HAP-1 (cell line): ENCODE results near the gene ACOT8.
A peak's percentile ranks its signal among the peaks of the same experiment; 100 is the strongest.
"Not testable (repeated sequence)": the region's sequence is repeated elsewhere in the genome, so short reads cannot be mapped to it uniquely, and the experiment has no call there.

Source experiments
- DNase-seq, 2 experiments: peaks; one replicate each; pipeline ENCODE4 v3.0.0-alpha.2; 2016 to 2020; ENCODE audit warnings: low spot score in 2 of 2
- H3K27me3 ChIP-seq: fragments of 250-450 bp; sonication (Bioruptor Pico); 2 replicates; pipeline ENCODE4 v1.5.1; 2020; ENCODE audit warnings: low read depth, mild to moderate bottlenecking, moderate library complexity
- H3K36me3 ChIP-seq: fragments of 250-450 bp; sonication (Bioruptor Pico); replicated peaks from 2 replicates; pipeline ENCODE4 v1.5.1; 2020; ENCODE audit warnings: mild to moderate bottlenecking
- H3K4me1 ChIP-seq: fragments of 250-450 bp; sonication (Bioruptor Pico); 2 replicates; pipeline ENCODE4 v1.5.1; 2020; ENCODE audit warnings: mild to moderate bottlenecking
- H3K4me3 ChIP-seq: fragments of 250-450 bp; sonication (Bioruptor Pico); 2 replicates; pipeline ENCODE4 v1.5.1; 2020; ENCODE audit warnings: mild to moderate bottlenecking, moderate library complexity
- H3K9me3 ChIP-seq: fragments of 250-450 bp; sonication (Bioruptor Pico); 2 replicates; pipeline ENCODE4 v1.5.1; 2020; ENCODE audit warnings: mild to moderate bottlenecking, moderate library complexity
- in situ Hi-C: fragments of 300-500 bp; cut with MboI; formaldehyde crosslinking; loops from 3 replicates; pipeline ENCODE4 v1.14.3; 2020; ENCODE audit warnings: low sequenced_read_pairs, inconsistent platforms, mixed read lengths

The ACOT8 gene

DNA sequence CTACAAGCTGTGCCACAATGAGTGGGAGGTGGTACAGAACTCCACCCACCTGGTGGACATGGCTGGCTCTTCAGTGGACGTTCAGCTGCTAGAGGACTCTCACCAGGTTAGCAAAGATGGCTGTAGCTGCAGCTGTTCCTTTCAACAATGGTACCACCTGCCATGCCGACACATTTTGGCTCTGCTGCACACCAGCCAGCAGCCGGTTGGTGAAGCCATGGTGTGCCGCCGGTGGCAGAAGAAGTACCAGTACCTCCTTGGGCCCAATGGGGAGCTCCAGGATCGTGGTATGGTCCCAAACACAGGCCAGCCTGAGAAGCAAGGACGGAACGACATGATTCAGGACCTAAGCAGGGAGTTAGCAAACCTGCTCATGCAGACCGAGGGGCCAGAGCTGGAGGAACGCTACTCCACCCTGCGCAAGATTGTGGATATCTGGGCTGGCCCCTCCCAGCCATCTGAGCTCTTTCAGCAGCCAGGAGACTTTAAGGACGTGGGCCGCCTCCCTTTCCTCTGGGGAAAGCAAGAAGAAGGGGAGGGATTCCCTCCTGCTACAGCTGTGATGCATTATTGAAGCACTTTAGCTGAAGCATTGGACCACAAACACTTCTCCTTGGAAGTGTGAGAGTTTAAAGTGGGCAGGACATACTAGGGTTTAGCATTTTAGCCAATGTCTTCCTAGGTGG is 21.0 kb upstream of the ACOT8 start:
- H3K4me3 ChIP-seq: no peak overlapping the region
- no peaks in the 10 kb centered on the region for H3K27me3 ChIP-seq
- in situ Hi-C loops: no loop called here
- DNase-seq: no peak
- peaks cover 14% of the 10 kb centered on the region for H3K36me3 ChIP-seq
- no peaks in the 10 kb centered on the region for H3K9me3 ChIP-seq
- no peaks in the 10 kb centered on the region for H3K4me1 ChIP-seq

DNA sequence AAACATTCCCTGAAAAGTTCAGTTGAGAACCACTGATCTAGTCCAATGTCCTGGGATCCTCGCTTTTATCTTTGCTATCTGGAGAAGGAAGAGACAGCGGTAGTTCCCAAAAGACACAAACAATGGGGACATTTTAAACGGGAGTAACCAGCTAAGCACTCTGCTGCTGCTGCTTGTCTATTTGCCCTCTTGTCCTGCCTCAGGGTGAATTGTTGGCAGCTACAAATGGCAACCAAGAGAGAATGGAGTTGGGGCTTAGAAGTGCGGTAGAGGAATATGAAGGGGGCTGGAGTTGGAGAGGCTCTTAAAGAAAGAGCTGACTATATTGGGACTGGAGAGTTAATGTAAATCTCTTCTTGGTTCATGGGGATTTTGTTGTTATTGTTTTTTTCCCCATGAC is 17.4 kb upstream of the ACOT8 start:
- DNase-seq: no peak

DNA sequence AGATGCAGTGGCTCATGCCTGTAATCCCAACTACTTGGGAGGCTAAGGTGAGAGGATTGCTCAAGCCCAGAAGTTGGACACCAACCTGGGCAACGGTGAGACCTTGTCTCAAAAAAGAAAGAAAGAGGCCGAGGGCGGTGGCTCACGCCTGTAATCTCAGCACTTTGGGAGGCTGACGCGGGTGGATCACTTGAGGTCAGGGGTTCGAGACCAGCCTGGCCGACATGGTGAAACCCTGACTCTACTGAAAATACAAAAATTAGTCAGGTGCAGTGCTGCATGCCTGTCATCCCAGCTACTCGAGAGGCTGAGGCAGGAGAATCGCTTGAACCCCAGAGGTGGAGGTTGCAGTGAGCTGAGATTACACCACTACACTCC is 16.9 kb upstream of the ACOT8 start:
- H3K4me1 ChIP-seq, DNase-seq, H3K27me3 ChIP-seq, H3K4me3 ChIP-seq, in situ Hi-C loops, H3K9me3 ChIP-seq, H3K36me3 ChIP-seq: not testable (repeated sequence)

More for the DNA sequence above, 17.4 kb upstream of the ACOT8 start:
- H3K4me3 ChIP-seq: no peak overlapping the region
- H3K9me3 ChIP-seq: no peaks in the 10 kb centered on the region
- H3K4me1 ChIP-seq: no peaks in the 10 kb centered on the region
- H3K27me3 ChIP-seq: no peaks in the 10 kb centered on the region
- in situ Hi-C loops: no loop called here
- H3K36me3 ChIP-seq: peaks cover 2% of the 10 kb centered on the region; the same call in 1 of the 2 replicates

DNA sequence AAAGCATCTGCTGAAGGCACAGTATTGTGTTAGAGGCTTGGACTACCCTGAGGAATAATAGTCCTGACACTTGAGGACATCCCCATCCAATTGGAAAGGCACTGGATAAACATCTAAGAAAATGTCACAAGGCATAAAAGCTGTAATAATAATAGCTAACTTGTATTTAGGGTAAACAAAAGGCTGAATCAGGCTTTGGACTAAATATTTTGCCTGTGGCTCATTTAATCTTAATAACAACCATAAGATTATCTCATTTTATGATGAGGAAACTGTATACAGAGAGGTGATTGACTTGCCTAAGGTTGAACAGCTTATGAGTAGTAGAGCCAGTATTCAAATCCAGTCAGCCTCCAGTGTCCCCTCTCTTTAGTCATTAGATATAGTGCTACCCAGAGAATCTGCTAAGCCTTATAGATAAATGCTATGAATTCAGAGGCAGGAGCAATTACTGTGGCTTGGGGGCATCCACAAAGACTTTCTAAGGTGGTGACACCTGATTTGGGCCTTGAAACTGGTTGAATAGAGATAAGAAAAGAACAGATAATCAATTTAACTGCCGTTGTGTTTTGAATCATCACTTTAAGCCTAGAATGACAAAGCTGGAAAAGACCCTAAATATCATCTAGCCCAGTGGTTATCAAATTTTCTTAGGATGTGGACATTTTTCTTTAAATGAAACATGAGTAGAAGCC is 16.4 kb upstream of the ACOT8 start:
- Histone ChIP-seq H3K4me3 (no peak overlapping the region), H3K4me1 (no peaks in the 10 kb centered on the region), H3K36me3 (peaks cover 2% of the 10 kb centered on the region; the same call in 1 of the 2 replicates), H3K27me3 (no peaks in the 10 kb centered on the region), H3K9me3 (no peaks in the 10 kb centered on the region)
- in situ Hi-C loops: no loop called here
- no peak for DNase-seq

DNA sequence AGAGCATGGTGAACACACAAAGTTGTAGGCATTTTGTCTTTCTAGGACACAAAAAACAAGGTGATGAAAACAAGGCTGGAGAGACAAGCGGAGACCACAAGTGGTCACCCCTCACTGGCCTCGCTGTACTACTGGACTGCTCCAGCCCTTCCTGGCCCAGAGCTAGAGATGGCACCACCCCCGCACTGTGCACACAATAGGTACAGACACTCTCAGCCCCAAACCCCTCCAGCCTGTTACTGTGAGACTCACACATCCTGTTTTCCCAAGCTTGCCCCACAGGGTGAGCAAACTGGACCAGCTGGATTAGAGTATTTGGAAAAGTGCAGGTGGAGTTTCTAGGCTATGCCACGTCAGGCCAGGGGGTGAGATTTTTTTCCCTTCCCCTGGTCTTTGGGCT is 15.4 kb upstream of the ACOT8 start:
- H3K27me3 ChIP-seq: no peaks in the 10 kb centered on the region
- no peak overlapping the region for H3K4me3 ChIP-seq
- in situ Hi-C loops: no loop called here
- peaks cover 2% of the 10 kb centered on the region; the same call in 1 of the 2 replicates for H3K36me3 ChIP-seq
- no peak for DNase-seq
- H3K4me1 ChIP-seq: no peaks in the 10 kb centered on the region
- no peaks in the 10 kb centered on the region for H3K9me3 ChIP-seq

DNA sequence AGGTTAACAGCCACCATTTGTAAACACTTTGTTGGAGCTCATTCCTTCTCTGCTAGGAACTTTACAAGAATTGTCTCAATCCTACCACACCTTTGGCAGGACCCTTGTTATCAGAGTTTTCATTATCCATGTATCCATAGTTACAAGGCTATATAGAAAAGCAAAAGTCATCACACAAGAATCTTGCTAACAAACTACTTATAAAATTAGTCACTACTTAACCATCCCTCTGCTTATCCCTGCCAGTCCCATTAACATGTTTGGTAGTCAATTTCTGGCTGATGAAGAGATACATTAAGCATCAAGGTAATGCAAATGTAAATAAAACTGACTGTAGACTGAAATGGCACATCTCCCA is 10.6 kb upstream of the ACOT8 start:
- DNase-seq: no peak
- no peaks in the 10 kb centered on the region for H3K36me3 ChIP-seq
- H3K4me1 ChIP-seq: peaks cover 12% of the 10 kb centered on the region
- no peaks in the 10 kb centered on the region for H3K27me3 ChIP-seq
- H3K9me3 ChIP-seq: no peaks in the 10 kb centered on the region
- H3K4me3 ChIP-seq: no peak overlapping the region
- in situ Hi-C loops: no loop called here

DNA sequence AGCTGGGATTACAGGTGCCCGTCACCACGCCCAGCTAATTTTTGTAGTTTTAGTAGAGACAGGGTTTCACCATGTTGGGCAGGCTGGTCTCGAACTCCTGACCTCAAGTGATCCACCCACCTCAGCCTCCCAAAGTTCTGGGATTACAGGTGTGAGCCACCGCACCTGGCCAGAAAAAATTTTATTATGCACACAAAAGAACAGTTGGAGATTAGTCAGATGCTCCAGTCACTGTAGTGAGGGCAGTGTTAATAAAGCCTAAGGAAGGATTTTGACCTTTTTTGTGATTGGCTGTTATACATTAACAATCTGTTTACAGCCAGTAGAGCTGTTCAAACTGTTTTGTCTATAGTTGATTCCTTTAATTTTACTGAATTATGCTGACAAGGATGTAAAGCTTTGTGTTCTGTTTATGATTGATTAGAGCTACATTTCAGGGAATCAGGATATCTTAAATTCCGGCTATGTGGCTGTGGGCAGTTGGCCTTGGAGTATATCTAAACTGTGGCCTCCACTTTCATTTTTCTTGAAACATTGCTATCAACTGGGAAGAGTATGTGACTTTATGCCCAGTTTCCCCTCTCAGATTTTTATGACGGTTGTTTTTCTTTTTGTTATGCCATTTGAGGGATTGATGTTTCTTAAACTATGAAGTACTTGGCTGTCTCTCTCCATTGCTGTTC is 10.1 kb upstream of the ACOT8 start:
- in situ Hi-C loops: no loop called here
- no peaks in the 10 kb centered on the region for H3K9me3 ChIP-seq
- peaks cover 12% of the 10 kb centered on the region for H3K4me1 ChIP-seq
- no peak overlapping the region for H3K4me3 ChIP-seq
- H3K36me3 ChIP-seq: no peaks in the 10 kb centered on the region
- DNase-seq: no peak
- H3K27me3 ChIP-seq: no peaks in the 10 kb centered on the region

DNA sequence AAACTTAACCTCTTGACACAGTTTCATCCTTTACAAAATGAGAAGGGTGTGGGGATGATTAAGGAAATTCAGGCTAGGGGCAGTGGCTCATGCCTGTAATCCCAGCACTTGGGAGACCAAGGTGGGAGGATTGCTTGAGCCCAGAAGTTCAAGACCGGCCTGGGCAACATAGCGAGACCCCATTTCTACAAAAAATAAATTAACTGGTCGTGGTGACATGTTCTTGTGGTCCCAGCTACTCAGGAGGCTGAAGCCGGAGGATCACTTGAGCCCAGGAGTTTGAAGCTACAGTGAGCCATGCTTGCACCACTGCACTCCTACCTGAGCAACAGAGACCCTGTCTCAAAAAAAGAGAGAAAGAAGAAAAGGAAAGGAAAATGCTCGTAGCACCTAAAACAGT is 9.3 kb upstream of the ACOT8 start:
- no peak for DNase-seq
- peaks cover 12% of the 10 kb centered on the region for H3K4me1 ChIP-seq
- no peak overlapping the region for H3K4me3 ChIP-seq
- no peaks in the 10 kb centered on the region for H3K27me3 ChIP-seq
- H3K36me3 ChIP-seq: no peaks in the 10 kb centered on the region
- H3K9me3 ChIP-seq: no peaks in the 10 kb centered on the region
- in situ Hi-C loops: no loop called here

DNA sequence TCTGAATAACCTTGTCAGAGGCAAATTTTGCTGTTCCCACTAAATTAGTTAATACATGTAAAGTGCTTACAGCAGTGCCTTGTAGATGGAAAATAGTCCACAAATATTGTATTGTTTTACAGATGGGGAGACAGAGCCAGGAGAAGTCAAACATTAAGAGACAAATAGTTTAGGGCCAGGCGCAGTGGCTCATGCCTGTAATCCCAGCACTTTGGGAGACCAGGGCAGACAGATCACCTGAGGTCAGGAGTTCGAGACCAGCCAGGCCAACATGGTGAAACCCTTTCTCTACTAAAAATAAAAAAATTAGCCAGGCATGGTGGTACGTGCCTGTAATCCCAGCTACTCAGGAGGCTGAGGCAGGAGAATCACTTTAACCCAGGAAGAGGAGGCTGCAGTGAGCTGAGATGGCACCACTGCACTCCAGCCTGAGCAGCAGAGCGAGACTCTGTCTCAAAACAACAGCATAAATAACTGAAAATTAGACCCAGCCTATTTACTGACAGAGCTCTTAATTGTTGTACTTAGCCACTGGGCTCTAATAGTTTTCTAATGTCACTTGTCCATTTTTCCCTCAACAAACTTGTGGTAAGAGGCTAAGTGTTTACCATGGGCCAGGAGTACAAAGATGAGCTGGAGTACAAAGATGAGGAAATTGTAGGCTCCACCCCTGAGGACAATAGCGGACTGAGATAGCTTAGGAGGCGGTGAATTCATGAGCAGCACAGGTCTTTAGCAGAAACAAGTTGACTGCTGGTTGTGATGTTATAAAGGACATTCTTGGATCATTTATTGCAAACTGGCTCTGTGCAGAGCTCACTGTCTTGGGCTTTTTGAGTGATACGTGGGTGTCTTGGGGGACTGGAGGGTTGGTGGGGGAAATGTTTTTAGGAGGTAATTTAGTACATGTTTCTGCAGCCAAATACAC is 6.6 kb upstream of the ACOT8 start:
- no peaks in the 10 kb centered on the region for H3K27me3 ChIP-seq
- no peaks in the 10 kb centered on the region for H3K36me3 ChIP-seq
- no peaks in the 10 kb centered on the region for H3K9me3 ChIP-seq
- peak in 1 of 2 experiments; percentile 26 for DNase-seq
- H3K4me3 ChIP-seq: no peak overlapping the region
- in situ Hi-C loops: no loop called here
- H3K4me1 ChIP-seq: peaks cover 13% of the 10 kb centered on the region

DNA sequence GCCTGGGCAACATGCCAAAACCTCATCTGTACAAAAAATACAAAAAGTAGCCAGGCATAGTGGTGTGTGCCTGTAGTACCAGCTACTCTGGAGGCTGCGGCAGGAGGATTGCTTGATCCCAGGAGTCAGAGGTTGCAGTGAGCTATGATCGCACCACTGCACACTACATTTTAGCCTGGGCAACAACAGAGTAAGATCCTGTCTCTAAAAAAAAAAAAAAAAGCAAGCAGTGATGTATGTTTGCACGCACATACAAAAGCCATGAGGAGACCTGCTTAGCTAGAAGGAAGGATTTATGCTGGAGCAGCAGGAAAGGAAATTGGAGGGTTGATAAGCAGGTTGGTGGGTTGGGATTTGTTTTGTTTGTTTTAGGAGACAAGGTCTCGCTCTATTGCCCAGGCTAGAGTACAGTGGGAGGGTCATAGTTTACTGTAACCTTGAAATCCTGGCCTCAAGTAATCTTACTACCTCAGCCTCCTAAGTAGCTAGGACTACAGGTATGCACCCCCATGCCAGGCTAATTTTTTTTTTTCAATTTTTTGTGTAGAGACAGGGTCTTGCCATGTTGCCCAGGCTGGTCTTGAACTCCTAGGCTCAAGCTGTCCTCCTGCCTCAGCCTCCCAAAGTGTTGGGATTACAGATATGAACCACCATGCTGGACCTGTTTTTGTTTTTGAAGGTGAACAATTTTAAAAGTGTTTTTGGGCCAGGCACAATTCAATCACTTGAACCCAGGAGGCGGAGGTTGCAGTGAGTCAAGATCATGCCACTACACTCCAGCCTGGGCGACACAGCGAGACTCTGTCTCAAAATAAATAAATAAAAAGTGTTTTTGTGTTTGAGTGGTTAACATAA is 4.3 kb upstream of the ACOT8 start:
- no peaks in the 10 kb centered on the region for H3K9me3 ChIP-seq

DNA sequence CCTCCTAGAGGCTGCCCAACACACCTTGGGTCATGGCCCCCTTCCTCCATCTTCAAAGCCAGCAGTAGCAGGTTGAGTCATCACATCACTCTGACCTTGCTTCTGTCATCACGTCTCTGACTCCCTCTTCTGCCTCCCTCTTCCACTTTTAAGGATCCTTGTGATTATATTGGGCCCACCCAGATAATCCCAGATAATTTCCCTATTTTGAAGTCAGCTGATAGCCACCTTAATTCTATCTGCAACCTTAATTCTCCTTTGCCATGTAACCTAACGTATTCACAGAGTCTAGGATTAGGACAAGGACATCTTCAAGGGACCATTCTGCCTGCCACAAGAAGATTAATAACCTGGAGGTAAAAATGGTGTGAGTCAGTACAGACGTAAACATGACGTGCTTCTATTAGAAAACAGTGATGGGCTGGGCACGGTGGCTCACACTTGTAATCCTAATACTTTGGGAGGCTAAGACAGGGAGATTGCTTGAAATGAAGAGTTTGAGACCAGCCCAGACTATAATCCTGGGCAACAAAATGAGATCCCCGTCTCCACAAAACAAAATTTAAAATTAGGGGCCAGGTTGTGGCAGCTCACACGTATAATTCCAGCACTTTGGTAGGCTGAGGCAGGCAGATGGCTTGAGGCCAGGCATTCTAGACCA is 3.5 kb upstream of the ACOT8 start:
- Histone ChIP-seq H3K27me3 (no peaks in the 10 kb centered on the region), H3K4me1 (peaks cover 21% of the 10 kb centered on the region), H3K4me3 (no peak overlapping the region), H3K36me3 (no peaks in the 10 kb centered on the region), H3K9me3 (no peaks in the 10 kb centered on the region)
- no peak for DNase-seq
- in situ Hi-C loops: no loop called here

More for the DNA sequence above, 4.3 kb upstream of the ACOT8 start:
- no peaks in the 10 kb centered on the region for H3K36me3 ChIP-seq
- no peak overlapping the region for H3K4me3 ChIP-seq
- peaks cover 25% of the 10 kb centered on the region for H3K4me1 ChIP-seq
- in situ Hi-C loops: no loop called here
- H3K27me3 ChIP-seq: no peaks in the 10 kb centered on the region
- DNase-seq: peak in 1 of 2 experiments; percentile 49

DNA sequence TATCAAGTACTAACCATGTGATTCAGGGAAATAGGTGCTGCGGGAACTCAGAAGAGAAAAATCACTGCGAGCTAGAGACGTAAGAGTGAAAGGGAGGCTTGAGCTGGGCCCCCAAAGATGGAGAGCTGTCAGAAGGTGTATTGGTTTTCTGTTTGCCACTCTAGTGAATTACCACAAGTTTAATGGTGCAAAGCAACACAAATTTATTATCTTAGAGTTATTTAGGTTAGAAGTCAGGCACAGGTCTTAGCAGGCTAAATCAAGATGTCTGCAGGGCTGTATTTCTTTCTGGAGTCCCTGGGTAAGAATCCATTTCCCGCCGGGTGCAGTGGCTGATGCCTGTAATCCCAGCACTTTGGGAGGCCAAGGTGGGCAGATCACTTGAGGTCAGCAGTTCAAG is 2.7 kb upstream of the ACOT8 start:
- no peak for DNase-seq
- Histone ChIP-seq H3K4me1 (peaks cover 17% of the 10 kb centered on the region), H3K27me3 (no peaks in the 10 kb centered on the region), H3K9me3 (no peaks in the 10 kb centered on the region), H3K36me3 (0 out of 2 replicates have a peak, but pooled peaks cover 3% of the 10 kb centered on the region), H3K4me3 (no peak overlapping the region)
- in situ Hi-C loops: no loop called here
